Ascending aorta (tissue), 2 donors: Measurements from ENCODE around the gene SSC5D. TPM values are rescaled to one million over a fixed set of nuclear protein-coding genes. Genes with fewer than 3 reads are reported as not detected.

ENCODE experiments used
- DNase-seq, 2 donors: peaks; one replicate each; pipeline ENCODE4 v3.0.0-alpha.2; 2019; ENCODE audit warnings: low spot score in 2 of 2
- H3K27ac ChIP-seq, 2 donors: fragments of 200-600 bp; sonication (generic); one replicate each; pipeline ENCODE4 v1.5.1; 2016 to 2017; ENCODE audit warnings: mild to moderate bottlenecking in 1 of 2
- H3K27me3 ChIP-seq: fragments of 200-600 bp; sonication (generic); one replicate; pipeline ENCODE4 v1.5.1; 2017
- H3K36me3 ChIP-seq, 2 donors: fragments of 200-600 bp; sonication (generic); one replicate each; pipeline ENCODE4 v1.5.1; 2016
- H3K4me1 ChIP-seq, 2 donors: fragments of 200-600 bp; sonication (generic); one replicate each; pipeline ENCODE4 v1.5.1; 2016 to 2017; ENCODE audit warnings: mild to moderate bottlenecking in 1 of 2
- H3K4me3 ChIP-seq, 2 donors: fragments of 200-600 bp; sonication (generic); one replicate each; pipeline ENCODE4 v1.5.1; 2016 to 2017; ENCODE audit warnings: mild to moderate bottlenecking in 1 of 2
- H3K9me3 ChIP-seq, 2 donors: fragments of 200-600 bp; sonication (generic); one replicate each; pipeline ENCODE4 v1.5.1; 2016
- intact Hi-C: fragments of 100-400 bp; cut with DNase I; formaldehyde crosslinking; loops from one replicate; pipeline ENCODE4 v1.15.1; 2023
- total RNA-seq: library from RNA; depleted of rRNA; stranded (reverse); fragments of >200 nt; gene quantifications from one replicate; pipeline ENCODE4 v1.1.0, GENCODE V29; 2016
- TF ChIP-seq, protein P1 (sequence below), 3 experiments: fragments of 200-600 bp in 2 of 3; fragments of 450-650 bp in 1 of 3; sonication (generic) in 2 of 3; IDR thresholded peaks; one replicate each; pipeline ENCODE4 v1.5.1; 2016 to 2019; ENCODE audit warnings: antibody characterized with exemption in 3 of 3, mild to moderate bottlenecking in 1 of 3, moderate library complexity in 1 of 3

SSC5D gene
- total RNA-seq, 1 donor from 2014 or later = 22.4 TPM

- Histone ChIP-seq H3K27ac (no peak overlapping the region), H3K4me3 (no peak overlapping the region), H3K9me3 (no peaks in the 10 kb centered on the region), H3K36me3 (no peaks in the 10 kb centered on the region), H3K27me3 (no peaks in the 10 kb centered on the region), H3K4me1 (no peaks in the 10 kb centered on the region)
- no peak for DNase-seq
- TF ChIP-seq, protein P1, sequence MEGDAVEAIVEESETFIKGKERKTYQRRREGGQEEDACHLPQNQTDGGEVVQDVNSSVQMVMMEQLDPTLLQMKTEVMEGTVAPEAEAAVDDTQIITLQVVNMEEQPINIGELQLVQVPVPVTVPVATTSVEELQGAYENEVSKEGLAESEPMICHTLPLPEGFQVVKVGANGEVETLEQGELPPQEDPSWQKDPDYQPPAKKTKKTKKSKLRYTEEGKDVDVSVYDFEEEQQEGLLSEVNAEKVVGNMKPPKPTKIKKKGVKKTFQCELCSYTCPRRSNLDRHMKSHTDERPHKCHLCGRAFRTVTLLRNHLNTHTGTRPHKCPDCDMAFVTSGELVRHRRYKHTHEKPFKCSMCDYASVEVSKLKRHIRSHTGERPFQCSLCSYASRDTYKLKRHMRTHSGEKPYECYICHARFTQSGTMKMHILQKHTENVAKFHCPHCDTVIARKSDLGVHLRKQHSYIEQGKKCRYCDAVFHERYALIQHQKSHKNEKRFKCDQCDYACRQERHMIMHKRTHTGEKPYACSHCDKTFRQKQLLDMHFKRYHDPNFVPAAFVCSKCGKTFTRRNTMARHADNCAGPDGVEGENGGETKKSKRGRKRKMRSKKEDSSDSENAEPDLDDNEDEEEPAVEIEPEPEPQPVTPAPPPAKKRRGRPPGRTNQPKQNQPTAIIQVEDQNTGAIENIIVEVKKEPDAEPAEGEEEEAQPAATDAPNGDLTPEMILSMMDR (IDR thresholded peaks at IDR 0.05) = no peak
- intact Hi-C loops = no loop called here
Observed at GRCh38 chr19:55566823-55567222, 78.6 kb downstream of the SSC5D start.

GRCh38 chr19:55567708-55568328, 79.6 kb downstream of the SSC5D start:
- TF ChIP-seq, protein P1 (IDR thresholded peaks at IDR 0.05) = no peak
- Histone ChIP-seq H3K36me3 (no peaks in the 10 kb centered on the region), H3K27me3 (no peaks in the 10 kb centered on the region), H3K4me1 (no peaks in the 10 kb centered on the region), H3K27ac (no peak overlapping the region), H3K4me3 (no peak overlapping the region), H3K9me3 (no peaks in the 10 kb centered on the region)
- no peak for DNase-seq
- intact Hi-C loops = no loop called here

Other genes with a start within 250 kb of the SSC5D start
- 68.3 TPM for gene PPP6R1, start 229.4 kb upstream of the SSC5D start, total RNA-seq
- gene HSPBP1, start 208.3 kb upstream of the SSC5D start, total RNA-seq = 72.7 TPM
- 6.5 TPM for gene BRSK1, start 204.4 kb upstream of the SSC5D start, total RNA-seq
- gene TMEM150B, start 163.1 kb upstream of the SSC5D start, total RNA-seq = not detected
- 21.7 TPM for gene KMT5C, start 148.6 kb upstream of the SSC5D start, total RNA-seq
- gene COX6B2, start 133.7 kb upstream of the SSC5D start, total RNA-seq = not detected
- gene GARIN5B, start 125.2 kb upstream of the SSC5D start, total RNA-seq = not detected
- gene IL11, start 118.0 kb upstream of the SSC5D start, total RNA-seq = not detected
- gene TMEM190, start 111.6 kb upstream of the SSC5D start, total RNA-seq = not detected
- not detected for gene TMEM238, start 104.1 kb upstream of the SSC5D start, total RNA-seq
- gene RPL28, start 102.5 kb upstream of the SSC5D start, total RNA-seq = 542 TPM
- gene UBE2S, start 80.6 kb upstream of the SSC5D start, total RNA-seq = 82.6 TPM
- 0.85 TPM for gene SHISA7, start 45.1 kb upstream of the SSC5D start, total RNA-seq
- gene ISOC2, start 26.8 kb upstream of the SSC5D start, total RNA-seq = 96.7 TPM
- gene C19orf85, start 23.7 kb upstream of the SSC5D start, total RNA-seq = not detected
- 13.2 TPM for gene ZNF628, start 11.8 kb upstream of the SSC5D start, total RNA-seq
- 21.6 TPM for gene NAT14, start 3.2 kb upstream of the SSC5D start, total RNA-seq
- gene SBK2, start 48.7 kb downstream of the SSC5D start, total RNA-seq = not detected
- gene SBK3, start 57.1 kb downstream of the SSC5D start, total RNA-seq = not detected
- gene ZNF579, start 92.4 kb downstream of the SSC5D start, total RNA-seq = 14.2 TPM
- 30.5 TPM for gene FIZ1, start 111.1 kb downstream of the SSC5D start, total RNA-seq
- gene ZNF524, start 111.9 kb downstream of the SSC5D start, total RNA-seq = 28.6 TPM
- 22.0 TPM for gene ZNF865, start 117.2 kb downstream of the SSC5D start, total RNA-seq
- gene ZNF784, start 136.1 kb downstream of the SSC5D start, total RNA-seq = 14.7 TPM
- 163 TPM for gene ZNF580, start 152.6 kb downstream of the SSC5D start, total RNA-seq
- 12.1 TPM for gene ZNF581, start 155.2 kb downstream of the SSC5D start, total RNA-seq
- gene CCDC106, start 159.8 kb downstream of the SSC5D start, total RNA-seq = 27.6 TPM
- gene U2AF2, start 166.6 kb downstream of the SSC5D start, total RNA-seq = 221 TPM
- 122 TPM for gene EPN1, start 186.8 kb downstream of the SSC5D start, total RNA-seq
- not detected for gene NLRP9, start 250.0 kb downstream of the SSC5D start, total RNA-seq